ENCODE results near the gene PEX11B. TPM values are rescaled to one million over a fixed set of nuclear protein-coding genes. Genes with fewer than 3 reads are reported as not detected.
"Not testable (repeated sequence)": the region's sequence is repeated elsewhere in the genome, so short reads cannot be mapped to it uniquely, and the experiment has no call there.

PEX11B gene
- total RNA-seq, 2 experiments from 2014 or later = 11.6 to 13.2 TPM

DNA sequence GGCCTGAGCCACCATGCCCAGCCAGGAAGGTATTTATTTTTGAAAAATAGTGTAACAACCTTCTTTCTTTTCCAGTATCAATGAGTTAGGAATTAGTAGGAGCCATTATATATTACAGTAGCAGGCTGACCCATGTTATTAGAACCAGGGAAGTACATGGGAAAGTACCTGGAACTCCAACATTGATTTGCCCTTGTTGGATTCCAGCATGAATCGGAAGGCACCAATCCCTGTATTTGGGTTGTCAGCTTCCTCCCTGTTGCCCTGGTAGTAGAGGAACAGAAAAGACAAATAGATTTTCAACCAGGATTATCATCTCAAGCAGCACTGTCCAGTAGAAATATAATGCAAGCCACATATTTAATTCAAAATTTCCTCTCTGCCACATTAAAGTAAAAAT lies 18.9 kb upstream of the PEX11B start:
- CTCF ChIA-PET = no interaction called here
- Histone ChIP-seq H3K27ac (ENCODE audit: low read depth in 1 of 2, low read length in 2 of 2) (no peak overlapping the region), H3K27me3 (ENCODE audit: control insufficient read depth in 1 of 2, insufficient read depth in 2 of 2, low read length in 2 of 2) (no peaks in the 10 kb centered on the region), H3K9me3 (ENCODE audit: control insufficient read depth in 1 of 2, insufficient read depth in 1 of 2, low read length in 2 of 2) (no peaks in the 10 kb centered on the region), H3K4me3 (ENCODE audit: low read length) (no peak overlapping the region), H3K36me3 (ENCODE audit: insufficient read depth, low read length) (peaks cover 56% of the 10 kb centered on the region), H3K4me1 (ENCODE audit: insufficient read depth, low read length) (peaks cover 12% of the 10 kb centered on the region)
- Mint-ChIP-seq H3K9me3 (no peaks in the 10 kb centered on the region), H3K36me3 (ENCODE audit: low read depth) (peaks cover 74% of the 10 kb centered on the region), H3K4me3 (no peak overlapping the region), H3K27ac (no peak overlapping the region), H3K27me3 (no peaks in the 10 kb centered on the region), H3K4me1 (ENCODE audit: low read depth) (peaks cover 16% of the 10 kb centered on the region)
- no peak for DNase-seq
- intact Hi-C loops (cut with DNase I, micrococcal nuclease) = no loop called here
- TF ChIP-seq CTCF (IDR thresholded peaks at IDR 0.05) = no peak
- POLR2A ChIA-PET = interaction anchor here (2.3 kb wide), 1 partner anchor 10 kb away, joined by 14 read pairs; the partner anchor contains the start of gene RBM8A
- no peak for ATAC-seq (ENCODE audit: poor library complexity)

DNA sequence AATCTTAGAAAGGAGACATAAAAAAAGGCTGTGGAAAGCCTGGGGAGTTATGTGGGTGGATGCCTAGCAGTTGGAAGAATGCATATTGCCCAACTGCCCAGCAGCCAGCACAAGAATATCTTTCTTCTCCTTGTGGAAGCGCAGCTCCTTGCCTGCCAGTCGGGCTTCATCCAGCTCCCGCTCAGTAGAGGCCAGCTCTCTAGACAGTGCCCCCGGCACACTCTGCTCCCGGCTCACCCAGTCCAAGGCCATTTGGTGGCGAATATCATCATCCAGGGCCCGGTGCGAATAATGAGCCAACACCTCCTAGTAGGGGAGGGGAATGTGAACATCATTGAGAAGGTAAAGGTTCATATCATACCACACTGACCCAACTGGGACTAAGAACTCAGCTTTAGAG lies 17.7 kb upstream of the PEX11B start:
- peaks cover 20% of the 10 kb centered on the region for H3K4me1 ChIP-seq (ENCODE audit: insufficient read depth, low read length)
- no peak overlapping the region for H3K4me3 ChIP-seq (ENCODE audit: low read length)
- intact Hi-C loops (cut with DNase I, micrococcal nuclease) = no loop called here
- no peak overlapping the region for H3K27ac ChIP-seq (ENCODE audit: low read depth in 1 of 2, low read length in 2 of 2)
- peaks cover 44% of the 10 kb centered on the region for H3K36me3 ChIP-seq (ENCODE audit: insufficient read depth, low read length)
- TF ChIP-seq CTCF (IDR thresholded peaks at IDR 0.05) = no peak
- H3K9me3 ChIP-seq (ENCODE audit: control insufficient read depth in 1 of 2, insufficient read depth in 1 of 2, low read length in 2 of 2) = no peaks in the 10 kb centered on the region
- Mint-ChIP-seq H3K9me3 (no peaks in the 10 kb centered on the region), H3K27me3 (no peaks in the 10 kb centered on the region), H3K4me3 (no peak overlapping the region), H3K36me3 (ENCODE audit: low read depth) (peaks cover 65% of the 10 kb centered on the region), H3K27ac (no peak overlapping the region), H3K4me1 (ENCODE audit: low read depth) (peaks cover 25% of the 10 kb centered on the region)
- ATAC-seq (ENCODE audit: poor library complexity) (no peak), DNase-seq (no peak)
- ChIA-PET POLR2A (interaction anchor here (1.0 to 2.3 kb wide), 3 partner anchors 9 to 43 kb away, joined by 3 to 14 read pairs (median 4); partner anchors contain the start of genes ANKRD34A, POLR3GL and RBM8A), CTCF (no interaction called here)
- H3K27me3 ChIP-seq (ENCODE audit: control insufficient read depth in 1 of 2, insufficient read depth in 2 of 2, low read length in 2 of 2) = no peaks in the 10 kb centered on the region

DNA sequence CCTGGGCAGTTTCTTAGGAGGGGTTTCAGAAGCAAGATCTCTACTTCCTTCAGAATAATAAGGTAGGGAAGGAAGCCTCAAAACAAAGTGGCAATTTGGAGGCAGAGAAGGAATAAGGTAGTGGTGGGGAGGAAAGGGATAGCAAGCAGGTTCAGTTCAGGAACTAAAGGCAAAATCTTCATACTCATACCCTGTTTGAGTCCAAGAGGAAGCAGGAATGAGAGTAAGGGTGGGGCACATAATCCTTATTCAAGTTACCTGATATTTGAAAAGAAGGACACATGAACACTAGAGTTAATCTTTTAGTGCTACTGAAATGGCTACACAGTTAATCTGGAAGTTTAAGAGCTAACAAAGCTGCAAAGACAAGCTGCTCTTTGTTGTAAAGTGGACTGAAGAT lies 17.2 kb upstream of the PEX11B start:
- Histone ChIP-seq H3K27ac (ENCODE audit: low read depth in 1 of 2, low read length in 2 of 2) (no peak overlapping the region), H3K9me3 (ENCODE audit: control insufficient read depth in 1 of 2, insufficient read depth in 1 of 2, low read length in 2 of 2) (no peaks in the 10 kb centered on the region), H3K27me3 (ENCODE audit: control insufficient read depth in 1 of 2, insufficient read depth in 2 of 2, low read length in 2 of 2) (no peaks in the 10 kb centered on the region), H3K36me3 (ENCODE audit: insufficient read depth, low read length) (peaks cover 39% of the 10 kb centered on the region), H3K4me1 (ENCODE audit: insufficient read depth, low read length) (peaks cover 20% of the 10 kb centered on the region), H3K4me3 (ENCODE audit: low read length) (no peak overlapping the region)
- Mint-ChIP-seq H3K27me3 (no peaks in the 10 kb centered on the region), H3K4me3 (no peak overlapping the region), H3K4me1 (ENCODE audit: low read depth) (peaks cover 30% of the 10 kb centered on the region), H3K36me3 (ENCODE audit: low read depth) (peaks cover 60% of the 10 kb centered on the region), H3K9me3 (no peaks in the 10 kb centered on the region), H3K27ac (peak overlapping the region; percentile 42)
- DNase-seq = no peak
- no peak for ATAC-seq (ENCODE audit: poor library complexity)
- ChIA-PET CTCF (interaction anchor here (1.1 kb wide), 1 partner anchor 91 kb away, joined by 3 read pairs; the partner anchor contains the start of gene NUDT17), POLR2A (interaction anchor here (1.0 to 2.3 kb wide), 3 partner anchors 8 to 43 kb away, joined by 3 to 14 read pairs (median 4); partner anchors contain the start of genes ANKRD34A, POLR3GL and RBM8A)
- intact Hi-C loops (cut with DNase I, micrococcal nuclease) = loop anchor here in 1 of 2 experiments (2.0 kb wide), 1 partner anchor 19 kb away; no protein-coding TSS in a partner anchor
- no peak for TF ChIP-seq CTCF (IDR thresholded peaks at IDR 0.05)

GRCh38 chr1:145932522-145933009 lies 14.0 kb upstream of the PEX11B start:
- POLR2A ChIA-PET = interaction anchor here (2.9 to 4.2 kb wide), 2 partner anchors 25 to 32 kb away, joined by 15 to 22 read pairs; partner anchors contain the start of genes ANKRD34A, LIX1L and POLR3GL
- Mint-ChIP-seq H3K27ac (peak overlapping the region; percentile 95), H3K4me3 (peak overlapping the region; percentile 59), H3K36me3 (ENCODE audit: low read depth) (peaks cover 50% of the 10 kb centered on the region), H3K4me1 (ENCODE audit: low read depth) (peaks cover 31% of the 10 kb centered on the region)
- H3K9me3 Mint-ChIP-seq; H3K27me3 ChIP-seq (ENCODE audit: control insufficient read depth in 1 of 2, insufficient read depth in 2 of 2, low read length in 2 of 2); ATAC-seq (ENCODE audit: poor library complexity); H3K27me3 Mint-ChIP-seq; intact Hi-C loops (cut with DNase I, micrococcal nuclease); H3K9me3 ChIP-seq (ENCODE audit: control insufficient read depth in 1 of 2, insufficient read depth in 1 of 2, low read length in 2 of 2): not testable (repeated sequence)
- peaks cover 26% of the 10 kb centered on the region for H3K36me3 ChIP-seq (ENCODE audit: insufficient read depth, low read length)
- H3K27ac ChIP-seq (ENCODE audit: low read depth in 1 of 2, low read length in 2 of 2) = peak overlapping the region; percentile 43 to 44
- H3K4me3 ChIP-seq (ENCODE audit: low read length) = peak overlapping the region; percentile 20
- CTCF ChIA-PET = interaction anchor here (1.0 to 2.2 kb wide), 2 partner anchors 31 to 75 kb away, joined by 4 to 7 read pairs; partner anchors contain the start of genes ANKRD34A and POLR3GL
- peak in 7 of 14 experiments; percentile 1 to 70 (median 21) for DNase-seq
- H3K4me1 ChIP-seq (ENCODE audit: insufficient read depth, low read length) = peaks cover 36% of the 10 kb centered on the region

Data from CD4-positive, alpha-beta T cell (primary cell).